KG1 (cell line): Measurements from ENCODE around the gene ALDH3B2.
"Not testable (repeated sequence)": the region's sequence is repeated elsewhere in the genome, so short reads cannot be mapped to it uniquely, and the experiment has no call there.

Experiments used
- DNase-seq: peaks from one replicate; lab custom pipeline; 2025; lab: John Stamatoyannopoulos, UW

ALDH3B2 gene, protein sequence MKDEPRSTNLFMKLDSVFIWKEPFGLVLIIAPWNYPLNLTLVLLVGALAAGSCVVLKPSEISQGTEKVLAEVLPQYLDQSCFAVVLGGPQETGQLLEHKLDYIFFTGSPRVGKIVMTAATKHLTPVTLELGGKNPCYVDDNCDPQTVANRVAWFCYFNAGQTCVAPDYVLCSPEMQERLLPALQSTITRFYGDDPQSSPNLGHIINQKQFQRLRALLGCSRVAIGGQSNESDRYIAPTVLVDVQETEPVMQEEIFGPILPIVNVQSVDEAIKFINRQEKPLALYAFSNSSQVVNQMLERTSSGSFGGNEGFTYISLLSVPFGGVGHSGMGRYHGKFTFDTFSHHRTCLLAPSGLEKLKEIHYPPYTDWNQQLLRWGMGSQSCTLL

DNA sequence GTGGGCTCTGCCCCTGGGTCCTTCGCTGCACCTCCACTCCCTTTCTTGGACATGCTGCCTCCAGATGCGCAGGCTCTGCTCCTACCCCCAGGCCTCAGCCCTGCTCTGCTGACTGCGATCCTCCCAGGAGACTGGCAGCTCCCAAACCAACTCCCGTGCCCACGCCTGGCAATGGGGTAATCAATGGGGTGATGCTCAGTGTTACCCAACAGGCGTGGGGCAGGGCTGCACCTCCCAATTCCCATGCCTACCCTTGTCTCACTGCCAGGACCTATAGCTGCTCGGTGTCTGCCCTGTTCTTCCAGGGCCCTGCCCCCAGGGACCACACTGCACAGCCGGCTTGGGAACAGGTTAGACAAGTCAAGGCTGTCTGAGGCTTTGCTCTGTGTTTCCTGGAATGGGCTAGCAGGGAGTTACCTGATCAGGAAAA lies at the start of gene ALDH3B2:
TSS of gene ALDH3B2 (minus strand) at position 182 of the 430 bp plus-strand sequence. CDS start 7,688 bp downstream, outside the sequence.
- DNase-seq = no peak

DNA sequence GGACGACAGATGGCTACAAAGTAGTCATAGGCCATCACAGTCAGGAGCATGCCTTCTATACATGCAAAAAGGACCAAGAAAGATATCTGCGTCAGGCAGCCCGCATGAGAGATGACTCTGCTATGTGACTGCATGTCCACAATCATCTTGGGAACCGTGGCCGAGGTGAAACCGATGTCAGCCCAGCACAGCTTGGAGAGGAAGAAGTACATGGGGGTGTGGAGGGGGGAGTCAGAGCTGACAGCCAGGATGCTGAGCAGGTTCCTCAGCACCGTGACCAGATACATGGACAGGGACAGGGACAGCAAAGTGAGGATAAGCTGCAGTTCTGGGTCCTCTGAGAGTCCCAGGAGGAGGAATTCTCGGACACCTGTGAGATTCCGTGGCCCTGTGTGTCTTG lies 48.6 kb upstream of the ALDH3B2 start:
- not testable (repeated sequence) for DNase-seq

DNA sequence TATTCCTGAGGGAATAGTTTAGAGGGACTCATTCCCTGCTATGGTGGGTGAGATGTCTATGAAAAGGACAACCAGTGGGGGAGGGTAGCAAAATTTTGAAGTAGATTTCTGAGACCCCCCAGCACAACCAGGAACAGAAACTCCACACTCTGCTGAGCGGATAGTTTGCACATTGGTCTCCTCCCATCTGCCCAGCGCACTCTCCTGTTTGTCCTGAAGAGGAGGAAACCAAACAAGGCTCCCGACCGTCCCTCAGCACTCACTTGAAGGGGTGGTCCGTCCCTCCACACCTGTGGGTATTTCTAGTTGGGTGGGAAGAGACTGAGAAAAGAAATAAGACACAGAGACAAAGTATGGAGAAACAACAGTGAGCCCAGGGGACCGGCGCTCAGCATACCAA lies 41.8 kb upstream of the ALDH3B2 start:
- DNase-seq = not testable (repeated sequence)

DNA sequence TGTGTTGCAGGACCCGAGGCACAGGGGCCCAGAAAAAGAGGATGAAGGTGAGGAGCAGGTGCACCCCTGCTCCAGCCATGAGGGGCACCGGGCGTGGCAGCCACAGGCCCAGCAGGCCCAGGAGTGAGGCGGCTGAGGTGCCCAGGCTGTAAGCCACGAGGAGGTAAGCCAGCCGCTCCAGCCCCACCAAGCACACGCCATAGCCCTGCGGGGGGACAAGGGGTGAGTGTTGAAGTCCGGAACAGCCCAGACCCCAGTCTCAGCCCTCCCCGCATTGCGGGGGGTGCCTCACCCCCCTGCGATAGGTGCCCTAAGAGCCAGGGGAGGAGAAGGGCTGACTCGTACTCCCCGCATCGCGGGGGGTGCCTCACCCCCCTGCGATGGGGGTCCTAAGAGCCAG lies 41.4 kb upstream of the ALDH3B2 start:
- not testable (repeated sequence) for DNase-seq

DNA sequence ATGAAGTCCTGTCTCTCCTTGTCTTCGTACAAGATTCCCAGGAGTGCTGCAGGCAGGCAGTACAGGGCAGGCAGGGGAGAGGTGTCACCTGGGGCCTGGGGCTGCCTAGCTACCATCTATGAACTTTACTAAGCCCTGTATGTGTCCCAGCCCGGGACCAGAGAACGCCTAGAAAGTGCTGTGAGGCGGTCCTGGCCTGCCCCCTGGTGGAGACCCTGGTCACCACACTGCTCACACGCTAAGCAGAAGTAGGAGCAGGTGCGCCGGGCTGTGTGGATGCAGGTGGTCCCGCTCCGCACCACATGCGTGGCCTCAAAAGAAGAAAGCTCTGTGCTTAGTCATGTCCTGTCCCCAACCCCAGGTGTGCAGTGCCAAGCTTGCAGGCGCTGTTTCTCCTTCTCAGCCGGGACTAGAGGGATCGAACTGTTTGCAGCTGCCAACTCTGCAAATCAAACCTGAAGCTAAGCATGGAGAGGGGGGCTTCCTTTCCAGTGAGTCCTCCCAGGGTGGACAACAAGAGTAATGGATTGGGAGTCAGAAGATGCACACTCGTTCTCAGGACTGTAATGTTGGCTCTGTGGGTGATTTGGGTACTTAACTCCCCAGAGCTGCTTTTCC lies 39.6 kb upstream of the ALDH3B2 start:
- DNase-seq = not testable (repeated sequence)

DNA sequence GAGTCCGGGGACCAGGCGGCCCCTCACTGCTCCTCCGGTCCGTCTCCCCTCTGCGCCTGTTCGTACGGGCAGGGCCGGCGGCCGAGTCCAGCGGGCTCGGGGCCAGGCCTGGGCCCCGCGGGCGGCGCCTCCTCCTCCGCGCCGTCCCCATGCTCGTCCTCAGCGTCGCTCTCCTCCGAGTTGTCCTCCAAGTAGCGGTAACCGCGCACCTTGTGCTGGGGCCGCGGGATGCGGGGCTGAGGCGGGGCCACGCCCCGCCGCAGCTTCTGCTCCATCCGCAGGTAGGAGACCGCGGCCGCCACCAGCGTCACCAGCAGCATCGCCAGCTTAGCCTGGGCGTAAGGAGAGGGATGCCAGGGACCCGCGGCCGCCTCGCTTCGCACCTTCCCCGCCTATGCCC lies 37.3 kb upstream of the ALDH3B2 start:
- not testable (repeated sequence) for DNase-seq

DNA sequence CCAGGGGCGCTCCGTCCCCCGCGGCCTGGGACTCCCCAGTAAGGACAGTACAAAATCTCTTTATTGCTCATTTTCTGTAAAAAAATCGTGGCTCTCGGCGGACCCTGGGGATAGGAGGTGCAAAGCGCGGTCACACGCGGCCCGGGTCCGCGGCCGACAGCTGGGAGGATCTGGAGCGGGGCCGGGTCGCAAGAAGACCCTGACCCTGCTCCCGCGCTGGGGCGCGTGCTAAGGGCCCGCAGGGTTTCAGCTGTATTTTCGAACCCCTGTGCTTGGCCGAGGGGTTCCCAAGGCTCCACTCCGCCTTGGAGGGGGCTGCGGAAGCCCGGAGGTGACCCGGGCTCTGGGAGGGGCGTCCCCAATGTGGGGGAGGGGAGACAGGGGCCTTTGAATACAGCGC lies 36.8 kb upstream of the ALDH3B2 start:
- DNase-seq = not testable (repeated sequence)

DNA sequence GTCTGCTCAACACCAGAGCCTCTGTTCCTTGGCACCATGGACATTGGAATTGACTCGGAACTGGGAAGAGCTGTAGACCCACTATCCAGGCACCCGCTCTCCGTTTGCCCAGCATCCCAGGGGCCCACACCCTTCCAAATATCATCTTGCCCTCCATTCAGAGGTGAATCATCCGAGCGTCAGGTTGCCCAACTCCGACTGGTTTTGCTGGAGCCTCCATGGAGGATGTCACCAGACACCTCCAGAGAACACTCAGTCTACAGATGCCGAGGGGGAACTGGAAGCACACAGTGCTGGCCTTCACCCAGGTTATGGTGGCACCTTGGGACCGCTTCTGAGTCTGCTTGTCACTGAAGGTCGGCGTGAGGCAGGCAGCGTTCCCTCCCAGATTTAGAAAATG lies 35.4 kb upstream of the ALDH3B2 start:
- DNase-seq = not testable (repeated sequence)

DNA sequence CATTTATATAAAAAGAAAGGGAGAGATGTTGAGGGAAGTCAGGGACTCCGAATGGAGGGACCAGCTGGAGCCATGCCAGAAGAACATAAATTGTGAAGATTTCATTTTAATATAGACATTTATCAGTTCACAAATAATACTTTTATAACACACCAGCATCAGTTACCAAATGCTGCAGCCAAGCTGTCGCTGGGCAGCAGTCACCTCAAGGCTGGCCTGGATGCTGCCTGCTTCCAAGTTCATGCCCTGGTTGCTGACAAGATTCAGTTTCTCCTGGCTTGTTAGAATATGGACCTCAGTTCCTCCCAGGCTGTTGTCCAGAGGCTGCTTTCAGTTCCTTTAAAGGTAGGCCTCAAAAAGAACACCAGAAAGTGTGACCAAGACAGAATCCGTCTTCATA lies 30.8 kb upstream of the ALDH3B2 start:
- DNase-seq = no peak

DNA sequence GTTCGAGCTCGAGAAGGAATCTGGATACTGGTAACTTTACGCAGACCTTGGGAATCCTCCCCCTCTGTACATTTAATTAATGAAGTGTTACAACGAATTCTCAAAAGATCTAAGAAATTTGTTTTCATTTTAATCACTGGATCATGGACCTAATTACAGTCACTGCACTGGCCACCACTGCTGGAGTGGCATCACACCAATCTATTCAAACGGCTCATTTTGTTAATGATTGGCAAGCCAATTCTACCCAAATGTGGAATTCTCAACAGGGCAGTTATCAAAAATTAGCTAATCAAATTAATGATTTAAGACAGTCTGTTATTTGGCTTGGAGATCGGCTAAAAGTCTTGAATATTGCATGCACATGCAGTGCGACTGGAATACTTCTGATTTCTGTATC lies 30.1 kb upstream of the ALDH3B2 start:
- DNase-seq = no peak

DNA sequence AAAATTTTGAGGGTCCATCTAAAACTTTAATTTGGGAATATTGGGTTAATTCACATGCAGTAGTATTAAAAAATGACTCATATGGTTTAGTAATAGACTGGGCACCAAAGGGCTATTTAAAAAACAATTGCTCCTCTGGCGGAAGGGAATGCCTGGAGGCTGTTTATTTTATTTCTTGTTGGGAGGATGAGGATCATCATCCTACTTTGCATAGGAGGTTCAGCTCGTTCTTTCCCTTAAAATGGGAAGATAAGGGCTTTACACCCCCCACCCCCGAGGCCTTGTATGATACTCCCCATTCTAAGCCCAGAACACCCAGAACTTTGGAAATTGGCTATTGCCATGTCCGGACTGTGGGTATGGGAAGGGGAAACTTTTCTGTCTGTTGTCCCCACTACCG lies 29.3 kb upstream of the ALDH3B2 start:
- not testable (repeated sequence) for DNase-seq

DNA sequence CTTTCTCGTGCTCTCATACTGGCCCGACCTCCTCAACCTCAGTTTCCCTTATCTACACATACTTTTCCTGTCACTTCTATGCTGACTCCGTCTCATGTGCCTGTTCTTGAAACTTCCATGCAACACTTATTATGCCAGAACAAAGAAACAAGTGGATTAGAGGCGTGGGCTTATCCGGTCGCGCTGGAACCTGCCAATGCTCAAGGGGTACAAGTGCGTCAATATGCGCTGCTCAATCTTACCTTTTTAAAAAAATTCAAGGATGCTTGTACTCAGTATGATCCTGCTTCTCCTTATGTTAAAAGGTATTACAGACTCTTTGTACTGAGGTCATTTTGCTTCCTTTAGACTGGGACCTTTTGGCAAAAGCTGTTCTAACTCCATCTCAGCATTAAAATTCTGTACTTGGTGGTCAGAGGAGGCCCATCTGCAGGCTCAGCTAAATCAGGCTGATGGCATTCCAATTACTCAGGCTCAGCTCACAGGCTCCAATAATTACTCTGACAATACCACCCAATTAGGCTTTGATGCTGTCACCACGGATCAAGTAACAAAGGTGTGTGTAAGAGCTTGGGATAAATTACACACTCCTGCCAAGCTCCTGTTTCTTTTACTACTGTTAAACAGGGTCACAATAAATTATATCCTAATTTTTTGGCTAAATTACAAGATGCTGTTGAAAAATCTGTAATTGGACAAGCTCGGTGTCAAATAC lies 26.3 kb upstream of the ALDH3B2 start:
- DNase-seq = no peak

DNA sequence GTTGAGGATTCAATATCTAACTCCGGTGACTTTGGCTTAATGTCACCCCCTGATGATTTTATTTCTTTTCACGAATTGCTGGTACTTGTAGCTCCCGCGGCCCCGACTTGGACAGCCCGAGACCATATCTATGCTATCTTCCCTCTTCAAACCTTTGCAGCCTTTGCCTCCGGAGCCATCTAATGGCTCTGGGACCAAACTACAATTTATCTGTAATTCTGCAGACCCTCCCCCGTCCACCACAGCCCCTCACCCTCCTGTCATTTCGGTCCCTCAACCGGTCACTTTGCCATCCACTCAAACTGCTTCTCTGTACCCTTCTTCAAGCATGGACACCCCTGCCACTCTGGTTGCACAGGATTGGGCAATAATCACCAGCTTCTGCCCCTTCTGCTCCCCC lies 25.7 kb upstream of the ALDH3B2 start:
- no peak for DNase-seq

DNA sequence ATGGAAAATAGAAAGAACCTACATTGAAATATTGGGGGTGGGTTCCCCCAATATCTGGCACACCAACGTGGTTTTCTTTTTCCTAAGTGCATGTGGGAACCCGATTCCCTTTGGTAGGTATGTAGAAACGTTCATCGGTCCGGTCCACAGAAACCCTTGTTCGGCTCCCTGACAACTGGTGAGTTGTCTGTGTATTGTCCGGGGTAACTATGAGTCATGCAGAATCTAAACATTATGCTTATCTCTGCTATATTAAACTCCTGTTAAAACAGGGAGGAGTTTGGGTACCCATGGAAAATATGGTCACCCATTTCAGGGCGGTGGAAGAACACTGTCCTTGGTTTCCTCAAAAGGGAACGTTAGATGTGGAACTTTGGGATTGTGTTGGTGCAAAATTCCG lies 25.1 kb upstream of the ALDH3B2 start:
- no peak for DNase-seq

DNA sequence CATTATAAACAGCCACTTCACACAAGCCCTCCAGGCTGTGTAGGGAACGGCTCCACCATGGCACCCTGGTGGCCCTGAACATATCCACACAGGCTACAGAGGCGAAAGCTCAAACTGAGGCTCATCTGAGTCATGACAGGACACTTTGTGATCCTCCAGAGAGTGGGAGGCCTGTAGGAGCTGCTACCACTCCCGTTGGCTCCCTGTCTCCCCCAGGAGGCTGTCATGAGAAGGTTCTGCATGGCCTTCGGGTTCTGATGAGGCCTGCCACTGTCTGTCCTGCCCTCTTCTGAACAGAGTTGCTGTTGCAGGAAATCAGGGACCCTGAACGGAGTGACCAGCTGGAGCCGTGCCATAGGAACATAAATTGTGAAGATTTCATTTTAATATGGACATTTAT lies 23.8 kb upstream of the ALDH3B2 start:
- DNase-seq = no peak

DNA sequence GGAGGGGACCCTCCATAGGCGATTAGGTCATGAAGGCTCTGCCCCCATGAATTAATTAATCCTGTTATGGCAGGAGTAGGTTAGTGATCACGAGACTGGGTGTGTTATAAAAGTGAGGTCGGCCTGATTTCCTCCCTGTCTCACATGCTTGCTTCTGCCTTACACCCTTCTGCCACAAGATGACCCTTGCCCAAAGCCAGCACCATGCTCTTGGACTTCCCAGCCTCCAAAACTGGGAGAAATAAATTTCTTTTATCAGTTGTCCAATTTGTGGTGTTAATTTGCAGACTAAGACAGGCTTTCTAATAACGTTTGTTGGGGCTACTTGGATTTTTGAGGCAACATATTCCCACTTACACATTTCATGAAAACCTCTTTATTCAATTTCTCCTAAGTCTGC lies 23.4 kb upstream of the ALDH3B2 start:
- DNase-seq = no peak

DNA sequence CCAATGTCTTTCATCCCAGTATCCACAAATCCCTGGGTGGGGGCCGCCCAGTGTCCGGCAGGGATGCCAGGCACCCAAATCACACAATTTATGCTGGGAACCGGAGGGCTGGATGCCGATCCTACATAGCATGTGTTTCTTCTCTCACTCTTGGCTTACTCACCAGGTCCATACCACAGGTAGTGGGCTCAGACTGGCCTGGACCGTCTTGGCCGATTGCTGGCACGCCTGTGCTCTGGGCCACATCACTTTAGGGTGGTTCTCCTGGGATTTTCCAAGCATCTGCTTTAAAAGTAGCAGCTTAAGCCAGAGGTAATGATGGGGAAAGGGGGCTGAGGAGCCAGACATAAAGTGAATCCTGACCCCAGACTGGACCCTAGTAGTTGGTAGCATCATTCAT lies 22.6 kb upstream of the ALDH3B2 start:
- DNase-seq = no peak

DNA sequence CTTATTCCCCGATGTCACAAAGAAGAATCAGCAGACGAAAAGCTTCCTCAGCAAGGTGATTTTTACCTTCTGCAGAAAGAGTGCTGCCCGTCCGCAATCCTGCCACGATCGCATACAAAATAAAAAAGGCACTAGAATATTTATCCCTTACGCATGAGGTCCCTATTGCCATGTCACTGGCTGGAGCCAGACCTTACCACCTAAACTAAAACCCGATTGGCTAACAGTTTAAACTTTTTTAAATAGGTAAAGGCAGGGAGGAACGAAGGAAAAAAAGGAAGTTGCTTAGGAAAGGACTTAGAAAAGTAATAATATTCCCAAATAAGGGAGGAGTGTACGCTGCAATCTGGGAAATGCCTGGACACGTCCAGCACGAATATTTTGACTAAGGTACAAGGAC lies 21.2 kb upstream of the ALDH3B2 start:
- DNase-seq = no peak

DNA sequence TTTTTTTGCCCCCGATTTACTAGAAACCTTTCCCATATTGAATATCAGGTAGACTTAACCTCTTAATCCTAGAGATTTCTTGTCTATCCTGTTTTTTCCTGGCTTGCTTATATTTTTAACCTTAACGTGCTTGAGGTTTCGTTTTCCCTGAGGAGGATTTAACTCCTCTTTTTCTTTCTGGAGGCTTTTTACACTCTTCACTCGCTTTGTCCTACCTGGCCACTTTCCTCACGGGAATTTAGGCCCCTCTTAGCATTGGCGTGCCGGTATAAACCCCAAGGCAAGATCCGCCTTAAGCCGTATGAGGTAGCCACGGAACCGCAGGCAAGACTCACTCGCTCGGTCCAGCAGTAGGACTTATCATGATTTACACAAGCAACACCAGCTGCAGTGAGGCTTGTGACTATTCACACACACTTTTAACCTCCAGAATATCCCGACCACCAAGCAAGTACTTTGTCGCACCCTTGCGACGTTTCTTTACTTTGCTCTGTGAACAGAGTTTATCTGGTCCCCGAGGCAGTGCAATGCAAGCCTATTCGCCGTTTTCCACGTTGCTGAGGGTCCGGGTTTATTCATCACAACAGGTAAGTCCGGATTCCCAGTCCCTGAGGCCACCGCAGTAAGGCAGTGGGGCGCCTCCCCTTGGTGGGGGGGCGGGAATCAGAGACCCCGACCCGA lies 20.6 kb upstream of the ALDH3B2 start:
- no peak for DNase-seq

DNA sequence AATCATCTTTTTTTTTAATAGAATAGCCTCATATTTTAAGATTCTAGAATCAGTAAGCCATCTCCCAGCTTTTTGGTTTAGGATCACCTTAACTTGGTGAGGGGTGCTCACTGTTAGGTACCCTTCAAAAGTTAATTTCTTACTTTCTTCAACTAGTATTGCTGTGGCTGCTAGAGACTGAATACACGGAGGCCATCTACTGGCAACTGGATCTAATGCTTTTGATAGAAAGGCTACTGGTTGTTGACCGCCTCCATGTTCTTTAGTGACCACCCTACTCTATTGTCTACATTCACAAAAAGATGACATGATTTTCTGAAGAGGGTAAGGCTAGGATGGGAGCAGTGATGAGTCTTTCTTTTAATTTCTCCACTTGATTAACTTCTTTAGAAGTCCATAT lies 16.7 kb upstream of the ALDH3B2 start:
- DNase-seq = no peak

DNA sequence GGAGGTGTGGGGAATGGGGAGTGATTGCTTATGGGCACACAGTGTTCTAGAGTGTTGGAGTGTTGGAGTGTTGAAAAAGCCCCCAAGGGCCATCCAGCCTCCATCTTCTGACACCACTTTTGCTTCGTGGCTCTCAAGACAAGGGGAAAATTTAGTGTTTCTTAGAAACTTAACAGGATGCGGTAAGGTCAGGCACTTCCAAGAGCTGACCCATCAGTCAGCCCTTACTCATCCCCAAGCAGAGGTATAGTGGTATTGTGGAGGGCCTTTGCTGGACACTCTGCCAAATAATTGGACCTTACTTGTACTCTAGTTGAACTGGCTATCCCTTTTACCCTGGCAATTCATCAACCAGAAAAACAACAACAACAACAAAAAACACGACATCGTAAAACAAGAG lies 14.8 kb upstream of the ALDH3B2 start:
- DNase-seq = no peak

DNA sequence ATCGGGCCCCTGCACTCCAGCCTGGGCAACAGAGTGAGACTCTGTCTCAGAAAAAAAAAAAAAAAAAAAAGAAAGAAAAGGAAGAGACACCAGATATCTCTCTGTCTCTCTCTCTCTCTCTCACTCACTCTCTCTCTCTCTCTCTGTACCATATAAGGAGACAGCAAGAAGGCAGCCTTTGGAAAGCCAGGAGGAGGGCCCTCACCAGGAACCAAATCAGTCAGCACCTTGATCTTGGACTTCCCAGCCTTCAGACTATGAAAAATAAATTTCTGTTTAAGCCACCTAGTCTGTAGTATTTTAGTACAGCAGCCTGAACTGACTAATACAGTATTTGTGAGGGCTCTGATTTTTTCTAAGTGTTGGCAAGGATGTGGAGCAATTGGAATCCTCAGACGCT lies 13.6 kb upstream of the ALDH3B2 start:
- no peak for DNase-seq
